ENCODE data around the gene LOXL3. TPM values are rescaled to one million over a fixed set of nuclear protein-coding genes. Genes with fewer than 3 reads are reported as not detected.
A peak's percentile ranks its signal among the peaks of the same experiment; 100 is the strongest.

LOXL3 gene
- total RNA-seq, 1 donor from 2014 or later: 14.3 TPM

DNA sequence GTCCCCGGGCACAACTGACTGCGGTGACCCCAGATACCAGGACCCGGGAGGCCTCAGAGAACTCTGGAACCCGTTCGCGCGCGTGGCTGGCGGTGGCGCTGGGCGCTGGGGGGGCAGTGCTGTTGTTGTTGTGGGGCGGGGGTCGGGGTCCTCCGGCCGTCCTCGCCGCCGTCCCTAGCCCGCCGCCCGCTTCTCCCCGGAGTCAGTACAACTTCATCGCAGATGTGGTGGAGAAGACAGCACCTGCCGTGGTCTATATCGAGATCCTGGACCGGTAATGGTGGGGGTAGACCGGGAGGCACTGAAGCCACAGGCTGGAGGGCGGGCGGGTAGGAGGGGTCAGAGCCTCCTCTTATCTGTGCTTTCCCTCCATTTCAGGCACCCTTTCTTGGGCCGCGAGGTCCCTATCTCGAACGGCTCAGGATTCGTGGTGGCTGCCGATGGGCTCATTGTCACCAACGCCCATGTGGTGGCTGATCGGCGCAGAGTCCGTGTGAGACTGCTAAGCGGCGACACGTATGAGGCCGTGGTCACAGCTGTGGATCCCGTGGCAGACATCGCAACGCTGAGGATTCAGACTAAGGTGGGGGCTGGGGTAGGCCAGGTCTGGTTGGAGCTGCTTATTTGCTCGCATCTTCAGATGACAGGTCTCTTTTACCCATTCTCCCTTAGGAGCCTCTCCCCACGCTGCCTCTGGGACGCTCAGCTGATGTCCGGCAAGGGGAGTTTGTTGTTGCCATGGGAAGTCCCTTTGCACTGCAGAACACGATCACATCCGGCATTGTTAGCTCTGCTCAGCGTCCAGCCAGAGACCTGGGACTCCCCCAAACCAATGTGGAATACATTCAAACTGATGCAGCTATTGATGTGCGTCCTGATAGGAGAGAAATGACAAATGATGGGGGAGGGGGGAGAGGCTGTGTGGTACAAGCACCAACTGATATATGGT is 23.2 kb downstream of the LOXL3 start:
- no peak for FAIRE-seq
- DNase-seq (ENCODE audit: low spot score in 2 of 2): peak in 1 of 2 donors; percentile 58

DNA sequence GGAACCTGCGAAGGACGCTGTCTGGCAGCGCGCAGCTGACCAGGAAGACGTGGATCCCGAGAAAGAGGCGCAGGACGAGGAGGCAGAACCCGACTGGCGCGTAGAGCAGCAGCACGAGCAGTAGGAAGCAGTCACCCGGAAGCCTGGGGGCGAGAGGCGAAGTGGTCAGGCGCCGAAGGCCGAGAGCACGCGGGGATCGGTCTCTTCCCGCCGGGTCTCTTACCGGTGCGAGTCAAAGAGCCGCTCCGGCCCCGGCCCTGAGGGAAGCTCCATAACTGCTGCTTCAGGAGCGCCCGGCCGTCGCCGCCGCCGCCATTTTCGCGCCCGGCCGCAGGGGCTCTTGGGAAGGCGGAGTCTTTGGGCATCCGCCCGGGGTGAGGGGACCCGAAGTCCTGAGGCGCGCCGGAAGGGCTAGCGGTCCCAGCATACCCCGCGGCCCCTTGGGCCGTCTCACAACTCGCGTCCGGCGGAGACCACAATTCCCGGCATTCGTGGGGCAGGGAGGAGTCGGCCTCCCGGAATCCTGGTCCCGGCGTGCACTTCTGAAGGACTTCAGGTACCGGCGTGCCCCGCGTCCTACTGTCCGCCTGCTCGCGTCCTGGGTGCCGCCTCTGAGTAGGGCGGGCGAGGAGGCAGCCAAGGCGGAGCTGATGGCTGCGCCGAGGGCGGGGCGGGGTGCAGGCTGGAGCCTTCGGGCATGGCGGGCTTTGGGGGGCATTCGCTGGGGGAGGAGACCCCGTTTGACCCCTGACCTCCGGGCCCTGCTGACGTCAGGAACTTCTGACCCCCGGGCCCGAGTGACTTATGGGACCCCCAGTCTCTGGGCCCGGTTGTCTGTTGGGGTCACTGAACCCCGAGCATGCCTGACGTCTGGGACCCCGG is 24.1 kb downstream of the LOXL3 start, which contains the start of the genes AUP1 and HTRA2:
AUP1 (minus strand) TSS at position 350 of the 882 bp plus-strand sequence; CDS start at position 273, 77 bp downstream.
HTRA2 (plus strand) TSS at position 577 of the 882 bp plus-strand sequence; CDS start at position 651, 74 bp downstream.
- peak; percentile 99 for DNase-seq (ENCODE audit: low spot score in 2 of 2)
- no peak for FAIRE-seq

DNA sequence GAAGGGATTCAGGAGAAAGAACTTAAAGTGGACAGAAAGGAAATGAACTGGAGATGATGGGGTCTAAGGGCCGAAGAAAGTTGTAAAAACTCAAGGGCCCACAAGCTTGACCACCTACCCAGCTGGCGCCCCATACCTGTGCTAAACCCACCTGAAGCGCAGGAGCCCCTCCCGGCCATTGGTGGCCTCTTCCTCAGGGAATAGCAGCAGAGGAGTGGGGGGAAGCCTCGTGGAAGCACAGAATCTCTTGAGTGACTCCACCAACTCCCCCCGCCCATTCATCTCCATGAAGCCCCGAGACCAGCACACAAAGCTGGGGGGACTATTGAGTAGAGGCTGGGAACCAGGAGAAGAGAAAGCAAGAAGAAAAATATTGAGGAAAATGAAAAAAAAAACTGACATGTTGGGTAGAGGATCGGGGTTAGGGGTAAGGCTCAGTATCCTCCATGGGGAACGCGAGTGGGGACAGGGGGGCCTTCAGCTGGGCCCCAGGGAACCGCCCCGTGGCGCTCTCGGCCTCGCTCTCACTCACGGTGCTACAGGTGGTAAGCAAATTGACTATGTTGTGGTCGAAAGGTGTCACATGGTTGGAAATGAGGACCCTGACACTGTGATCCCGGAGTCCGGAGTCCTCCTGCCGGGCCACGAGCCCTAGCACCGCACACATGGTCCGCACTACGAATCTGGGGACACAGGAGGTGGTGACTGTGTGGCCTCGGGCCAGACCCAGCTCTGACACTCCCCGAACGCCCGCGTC is 25.0 kb downstream of the LOXL3 start:
- FAIRE-seq (no peak), DNase-seq (ENCODE audit: low spot score in 2 of 2) (no peak)

DNA sequence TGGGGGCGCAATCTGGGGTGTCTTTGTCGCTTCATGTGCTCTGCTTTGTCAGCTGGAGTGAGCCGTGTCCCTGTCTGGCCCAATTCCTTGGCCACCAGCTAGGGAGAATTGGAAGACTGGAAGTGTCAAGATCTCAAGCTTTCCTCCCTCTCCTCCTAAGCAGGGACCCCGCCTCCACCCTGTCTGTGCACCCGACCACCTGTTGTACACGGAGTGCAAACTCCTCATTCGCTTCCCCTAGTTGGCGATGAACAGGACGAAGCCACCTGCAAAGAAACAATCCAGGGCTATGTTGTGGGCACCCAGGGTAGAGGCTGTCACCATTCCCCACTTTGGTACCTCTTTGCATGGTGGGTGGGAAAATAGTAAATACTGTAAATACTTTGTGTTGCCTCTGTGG is 26.0 kb downstream of the LOXL3 start:
- no peak for FAIRE-seq
- DNase-seq (ENCODE audit: low spot score in 2 of 2): no peak

DNA sequence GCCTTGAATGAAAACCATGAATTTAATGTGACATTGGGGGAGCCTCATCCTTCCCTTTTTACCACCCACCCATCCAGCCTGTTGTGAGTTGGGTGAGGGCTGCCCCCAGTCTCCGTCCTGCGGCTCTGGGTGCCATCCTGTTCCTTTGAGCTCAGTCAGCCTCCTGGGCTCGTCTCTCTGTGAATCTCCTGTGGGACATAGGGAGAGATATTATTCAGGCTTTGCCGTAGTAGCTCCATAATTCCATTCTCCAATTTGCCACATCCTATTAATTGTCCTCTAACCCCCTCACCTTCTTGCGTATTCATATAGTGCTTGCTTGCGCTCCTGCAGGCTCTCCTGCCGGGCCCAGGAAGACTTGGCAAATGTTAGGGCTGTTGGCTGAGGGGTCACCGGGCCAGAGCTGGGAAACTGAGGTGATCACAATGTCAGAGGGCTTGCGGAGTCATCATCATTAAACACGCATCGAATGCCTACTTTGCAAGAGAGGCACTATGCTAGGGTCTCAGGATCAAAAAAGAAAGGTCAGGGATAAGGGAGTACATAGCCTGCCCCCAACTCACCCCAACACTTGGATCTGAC is 27.0 kb downstream of the LOXL3 start:
- DNase-seq (ENCODE audit: low spot score in 2 of 2): no peak
- no peak for FAIRE-seq

DNA sequence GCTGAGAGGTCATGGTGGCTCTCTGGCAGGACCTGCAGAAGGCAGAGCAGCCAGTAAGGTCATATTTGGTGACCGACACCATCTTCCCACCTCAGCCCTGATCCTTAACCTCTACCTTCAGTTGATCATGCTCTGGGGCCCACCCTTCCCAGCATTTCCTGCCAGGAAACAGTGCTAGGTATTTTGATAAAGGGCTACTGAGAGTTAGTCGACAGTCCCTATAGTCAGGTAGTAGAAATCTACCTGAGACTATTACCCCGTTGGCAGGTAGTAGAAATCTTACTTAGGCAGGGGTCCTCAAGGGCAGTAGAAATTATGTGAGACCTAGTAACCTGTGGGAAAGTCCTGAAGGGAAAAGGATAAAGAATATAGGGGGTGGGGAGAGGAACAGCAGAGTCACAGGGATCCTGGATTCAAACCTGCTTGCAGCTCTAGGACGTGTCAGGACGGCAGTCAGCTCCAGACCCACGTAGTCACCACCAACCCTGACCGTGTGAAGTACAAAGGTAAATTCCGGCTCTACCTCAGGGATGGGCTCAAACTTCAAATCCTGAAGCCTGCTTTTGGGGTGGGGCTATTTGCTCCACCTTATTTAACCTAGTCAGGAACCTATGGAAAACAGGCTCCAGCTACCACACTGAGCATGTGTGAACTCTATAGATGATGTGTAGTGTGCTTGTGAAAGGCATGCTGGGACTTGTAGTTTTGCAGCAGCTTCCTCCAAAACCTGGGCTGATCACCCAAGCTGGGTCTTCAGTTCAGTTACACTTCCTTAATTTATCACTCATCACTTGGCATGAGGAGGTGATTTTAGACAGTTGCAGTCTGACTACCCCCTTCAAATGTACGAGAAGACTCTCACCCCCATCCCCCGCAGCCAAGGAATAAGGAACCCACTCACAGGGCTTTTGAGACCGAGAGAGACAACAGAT is 27.8 kb downstream of the LOXL3 start, which contains the start of gene DQX1:
DQX1 (minus strand) TSS at position 515 of the 932 bp plus-strand sequence; CDS start at position 13, 502 bp downstream.
- DNase-seq (ENCODE audit: low spot score in 2 of 2): no peak
- FAIRE-seq: no peak

DNA sequence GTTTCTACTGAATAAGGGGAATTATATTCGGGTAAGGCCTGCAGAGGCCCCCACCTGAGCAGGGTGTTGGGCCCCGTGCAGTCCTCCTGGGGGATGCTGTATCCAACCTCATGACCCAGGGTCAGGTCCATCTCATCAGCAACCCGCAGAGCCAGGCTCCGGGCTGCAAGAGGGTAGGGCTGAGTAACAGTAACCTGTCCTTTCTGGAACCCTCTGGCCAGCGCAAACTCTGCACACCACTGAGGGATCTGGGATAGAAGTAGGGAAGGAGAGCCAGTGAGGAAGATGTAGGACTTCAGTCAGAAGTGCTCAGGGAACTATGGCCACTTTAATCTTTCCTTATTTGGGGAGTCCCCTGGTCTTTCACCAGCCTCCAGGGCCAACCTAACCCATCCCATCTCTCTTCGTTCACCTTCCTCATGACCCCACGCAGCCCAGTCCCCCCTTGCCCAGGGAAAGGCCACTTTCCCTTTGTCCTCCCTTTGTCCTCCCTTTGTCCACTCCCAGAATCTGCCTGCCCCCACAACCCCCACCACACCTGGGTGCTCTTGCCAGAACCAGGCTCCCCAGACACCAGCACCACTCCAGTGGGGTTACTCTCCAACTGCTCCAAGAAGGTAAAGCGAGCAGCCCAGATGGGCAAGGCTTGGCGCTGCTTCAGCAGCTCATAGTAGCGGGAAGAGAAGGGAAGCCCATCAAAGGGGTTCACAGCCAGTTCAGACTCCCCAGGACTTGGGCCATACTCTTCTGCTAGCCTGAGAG is 28.6 kb downstream of the LOXL3 start:
- no peak for FAIRE-seq

DNA sequence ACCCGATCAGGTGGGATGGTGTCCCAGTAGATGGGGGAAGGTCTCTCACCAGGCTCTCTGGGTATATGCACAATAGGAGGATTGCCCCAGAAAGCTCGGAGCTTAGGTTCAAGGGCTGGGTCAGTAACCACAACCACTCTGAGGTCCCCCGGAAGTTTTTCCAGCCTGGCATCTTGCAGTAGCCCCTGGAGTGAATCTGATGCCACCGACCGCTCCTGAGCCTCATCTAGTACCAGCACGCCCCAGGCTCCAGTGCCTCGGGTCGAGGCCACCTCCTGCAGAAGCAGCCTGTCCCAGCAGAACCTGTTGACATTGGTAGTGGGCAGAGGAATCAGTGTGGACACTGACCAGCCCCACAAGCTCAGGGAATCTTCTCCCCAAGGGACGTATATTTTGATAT is 29.7 kb downstream of the LOXL3 start:
- FAIRE-seq: no peak
- no peak for DNase-seq (ENCODE audit: low spot score in 2 of 2)

More for the DNA sequence above, 28.6 kb downstream of the LOXL3 start:
- DNase-seq (ENCODE audit: low spot score in 2 of 2): no peak

DNA sequence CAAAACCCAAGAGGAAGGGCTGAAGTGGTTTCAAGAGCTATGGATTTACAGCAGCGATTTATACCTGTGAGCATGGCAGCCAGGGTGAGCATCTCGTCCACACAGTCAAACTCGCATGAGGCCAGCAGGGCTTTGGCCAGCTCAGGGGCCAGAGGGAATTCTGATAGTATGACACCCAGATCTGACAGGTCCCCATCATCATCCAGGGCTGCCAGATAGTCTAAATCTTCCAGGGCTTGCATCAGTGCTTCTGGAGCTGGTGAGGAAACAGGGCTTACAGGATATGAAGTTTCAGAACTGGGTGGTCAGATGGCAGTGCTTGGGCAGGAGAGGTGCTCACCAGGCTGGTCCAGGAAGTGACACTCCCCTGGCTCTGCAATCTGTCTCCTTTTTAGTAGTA is 31.2 kb downstream of the LOXL3 start:
- no peak for DNase-seq (ENCODE audit: low spot score in 2 of 2)
- FAIRE-seq: no peak

DNA sequence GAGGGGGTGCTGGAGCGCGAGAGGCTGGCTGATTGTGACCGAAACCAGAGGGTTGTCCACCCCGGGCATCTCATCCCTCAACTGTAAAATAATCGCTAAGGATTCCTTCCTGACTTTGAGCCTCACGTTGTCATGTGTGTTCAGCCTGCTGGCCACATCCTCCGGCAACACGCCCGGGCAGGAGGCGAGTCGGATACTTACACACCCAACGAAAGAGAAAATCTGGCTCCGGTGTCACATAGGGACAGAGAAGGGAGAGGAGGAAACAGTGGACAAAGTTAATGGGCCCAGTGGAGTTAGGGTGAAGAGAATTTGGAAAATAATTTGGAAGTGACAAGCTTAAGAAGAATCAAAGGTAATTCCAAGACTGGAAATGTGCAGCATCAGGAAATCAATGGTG is 37.1 kb downstream of the LOXL3 start:
- DNase-seq (ENCODE audit: low spot score in 2 of 2) (no peak), FAIRE-seq (no peak)

DNA sequence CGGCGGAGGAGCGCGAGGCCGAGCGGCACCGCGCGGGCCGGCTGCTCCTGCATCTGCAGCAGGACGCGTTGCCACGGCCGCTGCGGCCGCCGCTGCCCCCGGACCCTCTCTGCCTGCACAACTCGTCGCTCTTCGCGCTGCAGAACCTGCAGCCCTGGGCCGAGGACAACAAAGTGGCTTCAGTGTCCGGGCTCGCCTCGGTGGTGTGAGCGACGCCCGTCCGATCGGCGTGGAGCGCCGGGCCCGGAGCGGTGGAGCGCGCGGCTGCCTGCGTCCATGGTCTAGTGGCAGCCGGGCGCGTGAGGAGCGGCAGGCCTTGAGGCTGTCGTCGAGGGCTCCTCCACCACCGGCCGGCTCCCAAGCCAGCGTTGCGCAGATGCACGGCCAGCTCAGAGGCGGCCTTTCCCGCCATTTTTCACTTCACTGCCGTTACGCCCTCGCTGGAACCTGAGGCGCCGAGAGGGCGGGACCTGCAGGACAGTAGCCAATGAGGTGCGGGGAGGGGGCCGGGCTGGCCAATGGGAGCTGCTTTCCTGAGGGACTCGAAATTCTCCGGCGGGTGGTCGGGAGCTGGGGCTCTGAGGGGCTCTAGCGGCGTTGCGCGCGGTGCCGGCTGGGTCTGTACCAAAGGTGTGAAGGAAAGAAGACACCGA is 37.6 kb downstream of the LOXL3 start:
- DNase-seq (ENCODE audit: low spot score in 2 of 2) (peak; percentile 74 to 81), FAIRE-seq (no peak)

DNA sequence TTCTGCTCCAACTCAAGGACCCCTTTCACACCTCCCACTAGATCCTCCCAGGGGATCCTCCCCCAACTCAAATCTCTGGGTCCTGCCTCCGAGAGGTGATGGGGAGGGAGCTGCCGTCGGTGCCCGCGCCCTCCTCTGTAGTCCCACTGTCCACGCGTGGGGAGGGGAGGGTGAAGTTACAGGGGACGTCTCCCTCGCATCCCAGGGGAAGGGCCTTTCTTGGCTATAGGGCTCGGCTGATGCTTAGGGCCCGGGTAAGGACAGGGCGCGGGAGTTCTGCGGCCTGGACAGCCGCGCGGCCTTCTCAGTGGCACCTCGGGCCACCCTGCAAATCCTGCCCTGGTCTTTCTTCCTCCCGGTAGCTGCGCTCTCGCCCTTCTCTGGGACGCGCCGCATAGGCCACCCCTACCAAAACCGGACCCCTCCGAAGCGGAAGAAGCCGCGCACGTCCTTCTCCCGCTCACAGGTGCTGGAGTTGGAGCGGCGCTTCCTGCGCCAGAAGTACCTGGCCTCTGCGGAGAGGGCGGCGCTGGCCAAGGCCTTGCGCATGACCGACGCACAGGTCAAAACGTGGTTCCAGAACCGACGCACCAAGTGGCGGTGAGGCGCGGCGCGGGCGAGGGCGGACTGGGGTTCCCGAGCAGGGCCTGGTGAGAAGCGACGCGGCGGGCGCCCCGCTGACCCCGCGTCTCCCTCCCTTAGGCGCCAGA is 38.3 kb downstream of the LOXL3 start:
- DNase-seq (ENCODE audit: low spot score in 2 of 2): no peak
- FAIRE-seq: no peak

DNA sequence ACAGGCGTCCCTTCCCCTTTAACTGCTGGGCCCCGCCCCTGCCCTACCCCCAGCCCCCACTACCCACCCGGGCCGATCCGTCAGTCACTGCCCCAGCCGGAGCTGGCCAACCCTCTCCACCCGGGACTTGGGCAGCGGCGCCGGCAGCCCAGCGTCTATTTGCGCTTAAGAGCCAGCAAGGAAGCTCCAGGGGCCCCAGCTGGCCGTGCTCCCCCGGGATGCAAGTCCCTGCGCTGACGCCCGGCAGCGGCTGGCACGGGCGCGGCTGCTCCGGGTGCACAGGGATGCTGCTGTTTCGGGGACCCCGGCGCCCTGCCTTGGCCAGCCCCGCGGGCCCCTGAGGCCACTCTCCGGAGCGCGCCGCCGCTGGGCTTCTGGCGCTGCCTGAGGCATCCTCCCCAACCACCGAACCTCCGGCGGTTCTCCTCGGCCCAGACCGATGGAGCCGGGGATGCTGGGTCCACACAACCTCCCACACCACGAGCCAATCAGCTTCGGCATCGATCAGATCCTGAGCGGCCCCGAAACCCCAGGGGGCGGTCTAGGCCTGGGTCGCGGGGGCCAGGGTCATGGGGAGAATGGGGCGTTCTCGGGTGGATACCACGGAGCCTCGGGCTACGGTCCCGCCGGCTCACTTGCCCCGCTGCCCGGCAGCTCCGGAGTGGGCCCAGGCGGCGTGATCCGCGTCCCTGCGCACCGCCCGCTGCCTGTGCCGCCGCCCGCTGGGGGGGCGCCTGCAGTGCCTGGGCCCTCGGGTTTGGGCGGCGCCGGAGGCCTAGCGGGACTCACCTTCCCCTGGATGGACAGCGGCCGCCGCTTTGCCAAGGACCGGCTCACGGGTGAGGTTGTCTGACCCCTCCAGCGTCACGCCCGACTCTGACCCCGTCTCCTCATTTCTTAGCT is 39.1 kb downstream of the LOXL3 start, which contains the start of gene TLX2:
TLX2 (plus strand) TSS at position 83 of the 903 bp plus-strand sequence; CDS start at position 440, 357 bp downstream.
- DNase-seq (ENCODE audit: low spot score in 2 of 2) (peak in 1 of 2 donors; percentile 49), FAIRE-seq (no peak)

DNA sequence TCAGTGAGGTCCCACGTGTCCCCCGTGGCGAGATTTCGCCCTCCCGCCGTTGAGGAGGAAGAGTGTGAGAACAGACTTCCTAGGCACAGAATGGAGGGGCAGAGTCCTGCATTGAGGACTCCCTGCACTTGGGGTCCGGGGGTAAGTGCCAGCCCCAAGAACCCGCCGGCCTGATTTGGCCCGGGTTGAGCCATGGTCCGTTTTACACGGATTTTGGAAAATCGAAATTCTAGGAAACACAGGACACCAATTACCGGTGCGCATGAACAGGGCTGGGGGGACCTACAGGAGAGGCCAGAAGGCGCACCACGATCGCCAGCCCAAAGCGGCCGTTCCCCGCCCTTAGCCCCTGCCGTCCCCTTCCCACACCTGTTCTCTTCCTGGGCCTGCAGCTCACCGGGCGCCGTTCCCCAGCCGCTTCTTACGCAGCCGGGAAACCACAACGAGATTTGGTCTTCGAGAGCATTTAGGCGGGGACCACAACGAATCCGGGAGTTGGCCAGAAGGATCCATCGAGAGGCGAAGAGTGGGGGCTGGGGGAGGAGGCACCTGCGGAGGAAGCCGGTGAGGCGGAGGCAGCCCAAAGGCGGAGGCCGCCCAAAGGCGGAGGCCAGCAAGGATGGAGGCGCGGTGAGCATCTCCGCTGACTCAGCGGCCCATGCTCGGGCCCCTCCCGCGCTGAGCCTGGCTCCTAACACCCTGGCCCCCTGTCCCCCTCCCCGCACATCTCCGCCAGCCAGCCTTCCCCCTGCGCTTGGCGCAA is 40.0 kb downstream of the LOXL3 start:
- DNase-seq (ENCODE audit: low spot score in 2 of 2) (peak in 1 of 2 donors; percentile 44), FAIRE-seq (no peak)
